ENCODE results near the gene UMOD. TPM values are rescaled to one million over a fixed set of nuclear protein-coding genes. Genes with fewer than 3 reads are reported as not detected.

Gene UMOD
- total and polyA plus RNA-seq, 9 of the 15 experiments (the other 6 are each of a cell fraction or from before 2014, with no cell fraction given): not detected

DNA sequence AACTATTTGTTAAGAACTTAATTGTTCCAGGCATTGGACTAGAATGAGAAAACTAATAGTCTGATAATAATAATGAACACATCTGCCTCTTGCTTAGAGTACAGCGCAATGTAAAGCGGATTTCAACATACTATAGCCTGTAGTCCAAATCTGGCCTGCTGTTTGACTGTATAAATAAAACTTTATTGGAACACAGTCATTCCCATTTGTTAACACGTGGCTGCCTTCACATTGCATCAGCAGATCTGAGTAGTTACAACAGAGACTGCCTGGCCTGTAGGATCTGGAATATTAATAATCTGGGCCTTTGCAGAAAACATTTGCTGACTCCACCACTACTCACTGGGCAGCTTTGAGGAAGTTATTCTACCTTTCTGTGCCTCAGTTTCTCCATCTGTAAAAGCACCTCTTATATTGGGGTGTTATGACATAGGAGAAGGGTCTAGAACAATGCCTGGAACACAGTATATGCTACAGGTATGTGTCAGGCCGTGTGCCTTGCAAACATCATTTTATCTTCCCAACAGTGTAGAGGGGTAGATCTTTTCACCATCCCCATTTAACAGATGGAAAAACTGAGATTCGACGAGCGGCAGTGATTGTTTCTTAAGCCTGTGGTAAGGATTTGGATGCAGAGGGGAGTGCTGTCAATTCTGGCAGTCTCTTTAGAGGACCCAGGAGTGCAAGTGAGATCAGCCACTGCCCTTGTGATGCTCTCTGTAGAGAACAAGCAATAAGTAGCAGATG, 29.9 kb upstream of the UMOD start (continued):
- TF ChIP-seq ZBTB40 (IDR thresholded peaks at IDR 0.05): peak; percentile 97
- TF ChIP-seq ZBTB40 (CRISPR knock-in tag; IDR thresholded peaks at IDR 0.05): peak; percentile 95
- peak; percentile 96 for TF ChIP-seq MYC (IDR thresholded peaks at IDR 0.05; ENCODE audit: low read depth, low read length)
- TF ChIP-seq MYC (CRISPR knock-in tag; IDR thresholded peaks at IDR 0.05; ENCODE audit: borderline replicate concordance, low read depth): no peak
- TF ChIP-seq EP400 (IDR thresholded peaks at IDR 0.05): peak; percentile 78
- TF ChIP-seq MNT (conservative IDR thresholded peaks at IDR 0.05): 0 out of 4 replicates have a peak, but pooled peaks of 1 of the 2 experiments have one; percentile 24
- peak; percentile 71 for TF ChIP-seq RBM25 (IDR thresholded peaks at IDR 0.05; ENCODE audit: low read depth, low read length, severe bottlenecking)
